HepG2 (cell line): ENCODE results near the gene CDC25C. TPM values are rescaled to one million over a fixed set of nuclear protein-coding genes. Genes with fewer than 3 reads are reported as not detected.
A peak's percentile ranks its signal among the peaks of the same experiment; 100 is the strongest.

Experiments
- ATF5 ChIP-seq: sonication (generic); formaldehyde crosslinking; IDR thresholded peaks from 2 replicates; pipeline ENCODE4 v1.4.0; 2020; ENCODE audit warnings: mild to moderate bottlenecking, low read depth, missing genetic modification reagents
- CBX1 ChIP-seq: IDR thresholded peaks from one replicate; pipeline ENCODE4 v1.6.1; 2016; ENCODE audit warnings: antibody characterized with exemption, low read depth
- CERS6 ChIP-seq: sonication (generic); formaldehyde crosslinking; IDR thresholded peaks from 2 replicates; pipeline ENCODE4 v1.5.0; 2020; ENCODE audit warnings: missing genetic modification reagents
- DNMT1 ChIP-seq: sonication (generic); formaldehyde crosslinking; IDR thresholded peaks from 2 replicates; pipeline ENCODE4 v1.5.1; 2020; ENCODE audit warnings: mild to moderate bottlenecking, missing genetic modification reagents
- KDM3A ChIP-seq: IDR thresholded peaks from 2 replicates; pipeline ENCODE4 v1.6.1; 2018; ENCODE audit warnings: low read depth, missing compliant biosample characterization
- LRRFIP1 ChIP-seq: sonication (generic); formaldehyde crosslinking; conservative IDR thresholded peaks from 2 replicates; pipeline ENCODE4 v1.4.0; 2020; ENCODE audit warnings: missing genetic modification reagents
- MAFK ChIP-seq, 2 experiments: IDR thresholded peaks in 1 of 2; conservative IDR thresholded peaks in 1 of 2; 2 replicates each; pipeline ENCODE4 v1.6.1; 2011; ENCODE audit warnings: improper control_type of control experiment in 2 of 2, low read length in 2 of 2
- MYNN ChIP-seq: sonication (generic); formaldehyde crosslinking; IDR thresholded peaks from 2 replicates; pipeline ENCODE4 v1.4.0; 2020; ENCODE audit warnings: mild to moderate bottlenecking, low read depth, missing genetic modification reagents
- SAFB2 ChIP-seq: sonication (generic); formaldehyde crosslinking; IDR thresholded peaks from 2 replicates; pipeline ENCODE4 v1.5.1; 2020; ENCODE audit warnings: missing genetic modification reagents, low read depth, mild to moderate bottlenecking, borderline replicate concordance
- SMYD3 ChIP-seq: sonication (generic); formaldehyde crosslinking; IDR thresholded peaks from 2 replicates; pipeline ENCODE4 v1.8.1; 2023; ENCODE audit warnings: mild to moderate bottlenecking, missing genetic modification reagents
- SYNCRIP ChIP-seq: fragments of 200-400 bp; formaldehyde crosslinking; IDR thresholded peaks from 2 replicates; pipeline ENCODE4 v1.6.1; 2018; ENCODE audit warnings: mild to moderate bottlenecking, low read depth, low read length; ENCODE audit not compliant: insufficient read depth
- ZFP82 ChIP-seq: sonication (generic); formaldehyde crosslinking; IDR thresholded peaks from 2 replicates; pipeline ENCODE4 v1.5.1; 2020; ENCODE audit warnings: mild to moderate bottlenecking, missing genetic modification reagents, borderline replicate concordance
- ZNF224 ChIP-seq: sonication (generic); formaldehyde crosslinking; IDR thresholded peaks from 2 replicates; pipeline ENCODE4 v1.5.0; 2020; ENCODE audit warnings: mild to moderate bottlenecking, missing genetic modification reagents
- ZNF326 ChIP-seq: sonication (generic); formaldehyde crosslinking; IDR thresholded peaks from 2 replicates; pipeline ENCODE4 v1.4.0; 2020; ENCODE audit warnings: missing genetic modification reagents, borderline replicate concordance
- ZNF569 ChIP-seq: sonication (generic); formaldehyde crosslinking; IDR thresholded peaks from 2 replicates; pipeline ENCODE4 v1.5.0; 2020; ENCODE audit warnings: mild to moderate bottlenecking, missing genetic modification reagents, moderate library complexity, borderline replicate concordance
- ZNF720 ChIP-seq: sonication (generic); formaldehyde crosslinking; IDR thresholded peaks from 2 replicates; pipeline ENCODE4 v1.4.0; 2020; ENCODE audit warnings: missing genetic modification reagents
- ZNF781 ChIP-seq: sonication (generic); formaldehyde crosslinking; IDR thresholded peaks from 2 replicates; pipeline ENCODE4 v1.5.1; 2020; ENCODE audit warnings: borderline replicate concordance, mild to moderate bottlenecking, missing genetic modification reagents; ENCODE audit errors: not compliant biosample characterization
- ZSCAN30 ChIP-seq: sonication (generic); formaldehyde crosslinking; IDR thresholded peaks from 2 replicates; pipeline ENCODE4 v1.5.0; 2020; ENCODE audit warnings: mild to moderate bottlenecking, missing genetic modification reagents
- polyA plus RNA-seq, 8 experiments: library from polyadenylated mRNA; depleted of rRNA in 3 of 8; stranded (reverse) in 7 of 8; unstranded in 1 of 8; fragments of >200 nt; fragmentation: Illumina TruSeq in 4 of 8; extraction: Trizol in 4 of 8; gene quantifications; 2 replicates each; pipeline versions ENCODE4 v1.2.1 to v1.2.3, GENCODE V29; 2011 to 2016; ENCODE audit warnings: low read depth in 4 of 8, missing spikeins in 1 of 8, mixed read lengths in 1 of 8; ENCODE audit not compliant: insufficient read depth in 1 of 8
- total RNA-seq, 5 experiments: library from RNA; depleted of rRNA; stranded (reverse); fragments of >200 nt; fragmentation: Illumina TruSeq; extraction: Trizol; gene quantifications; 2 replicates each; pipeline ENCODE4 v1.2.3, GENCODE V29; 2016; ENCODE audit warnings: low read depth in 1 of 5
- TF ChIP-seq, protein P1 (sequence below): IDR thresholded peaks from 2 replicates; pipeline ENCODE4 v1.6.1; 2016; ENCODE audit warnings: missing biosample characterization, missing genetic modification reagents, low read depth
- TF ChIP-seq, protein P2 (sequence below): IDR thresholded peaks from 2 replicates; pipeline ENCODE4 v1.6.1; 2016; ENCODE audit warnings: mild to moderate bottlenecking

The CDC25C gene
- total and polyA plus RNA-seq, 2 of the 13 experiments (the other 11 are each of a cell fraction or from before 2014, with no cell fraction given), result 17.7 to 27.6 TPM

- TF ChIP-seq, protein P1, sequence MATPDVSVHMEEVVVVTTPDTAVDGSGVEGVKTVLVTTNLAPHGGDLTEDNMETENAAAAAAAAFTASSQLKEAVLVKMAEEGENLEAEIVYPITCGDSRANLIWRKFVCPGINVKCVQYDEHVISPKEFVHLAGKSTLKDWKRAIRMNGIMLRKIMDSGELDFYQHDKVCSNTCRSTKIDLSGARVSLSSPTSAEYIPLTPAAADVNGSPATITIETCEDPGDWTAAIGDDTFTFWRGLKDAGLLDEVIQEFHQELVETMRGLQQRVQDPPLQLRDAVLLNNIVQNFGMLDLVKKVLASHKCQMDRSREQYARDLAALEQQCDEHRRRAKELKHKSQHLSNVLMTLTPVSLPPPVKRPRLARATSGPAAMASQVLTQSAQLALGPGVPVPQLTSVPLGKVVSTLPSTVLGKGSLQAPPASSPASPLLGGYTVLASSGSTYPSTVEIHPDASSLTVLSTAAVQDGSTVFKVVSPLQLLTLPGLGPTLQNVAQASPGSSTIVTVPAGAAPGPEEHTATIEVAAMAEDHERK (CRISPR knock-in tag), result 0 out of 2 replicates have a peak, but pooled peaks have one; percentile 17
- TF ChIP-seq ZNF781, result peak; percentile 19
- TF ChIP-seq KDM3A (CRISPR knock-in tag), result no peak
- no peak for TF ChIP-seq CBX1
- TF ChIP-seq ZNF224 (CRISPR knock-in tag), result no peak
- no peak for TF ChIP-seq LRRFIP1
- TF ChIP-seq ZNF326, result no peak
- no peak for TF ChIP-seq ZNF569 (CRISPR knock-in tag)
- TF ChIP-seq ZSCAN30 (CRISPR knock-in tag), result no peak
- TF ChIP-seq MYNN (CRISPR knock-in tag), result no peak
- peak; percentile 25 to 43; a peak in 2 of 4 replicates for TF ChIP-seq MAFK (conservative IDR thresholded peaks at IDR 0.05 in 1 of 2, IDR thresholded peaks at IDR 0.05 in 1 of 2; ENCODE audit: low read length in 2 of 2)
- TF ChIP-seq ATF5 (CRISPR knock-in tag), result no peak
- peak; percentile 68 for TF ChIP-seq SMYD3 (CRISPR knock-in tag)
- no peak for TF ChIP-seq ZNF720 (CRISPR knock-in tag)
- no peak for TF ChIP-seq DNMT1 (CRISPR knock-in tag)
- TF ChIP-seq ZFP82 (CRISPR knock-in tag), result no peak
- 0 out of 2 replicates have a peak, but pooled peaks have one; percentile 42 for TF ChIP-seq CERS6 (CRISPR knock-in tag)
- no peak for TF ChIP-seq SYNCRIP
- TF ChIP-seq, protein P2, sequence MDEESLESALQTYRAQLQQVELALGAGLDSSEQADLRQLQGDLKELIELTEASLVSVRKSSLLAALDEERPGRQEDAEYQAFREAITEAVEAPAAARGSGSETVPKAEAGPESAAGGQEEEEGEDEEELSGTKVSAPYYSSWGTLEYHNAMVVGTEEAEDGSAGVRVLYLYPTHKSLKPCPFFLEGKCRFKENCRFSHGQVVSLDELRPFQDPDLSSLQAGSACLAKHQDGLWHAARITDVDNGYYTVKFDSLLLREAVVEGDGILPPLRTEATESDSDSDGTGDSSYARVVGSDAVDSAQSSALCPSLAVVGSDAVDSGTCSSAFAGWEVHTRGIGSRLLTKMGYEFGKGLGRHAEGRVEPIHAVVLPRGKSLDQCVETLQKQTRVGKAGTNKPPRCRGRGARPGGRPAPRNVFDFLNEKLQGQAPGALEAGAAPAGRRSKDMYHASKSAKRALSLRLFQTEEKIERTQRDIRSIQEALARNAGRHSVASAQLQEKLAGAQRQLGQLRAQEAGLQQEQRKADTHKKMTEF, result peak; percentile 66; the same call in 1 of the 2 replicates
- no peak for TF ChIP-seq SAFB2
These were observed at the start of gene CDC25C (continued) for GRCh38 chr5:138331449-138332368.
